Stimulated activated CD4-positive, alpha-beta T cell treated with anti-CD3 and anti-CD28 coated beads, TNF-alpha, amount 100 ng/mL, for 4 hours (primary cell): Measurements from ENCODE around the gene ANO8.
A peak's percentile ranks its signal among the peaks of the same experiment; 100 is the strongest.
"Not testable (repeated sequence)": the region's sequence is repeated elsewhere in the genome, so short reads cannot be mapped to it uniquely, and the experiment has no call there.

Source experiments
- DNase-seq, 3 experiments: peaks; one replicate each; pipeline ENCODE4 v3.0.0-alpha.2; 2020; ENCODE audit warnings: low read depth in 3 of 3

ANO8 gene

DNA sequence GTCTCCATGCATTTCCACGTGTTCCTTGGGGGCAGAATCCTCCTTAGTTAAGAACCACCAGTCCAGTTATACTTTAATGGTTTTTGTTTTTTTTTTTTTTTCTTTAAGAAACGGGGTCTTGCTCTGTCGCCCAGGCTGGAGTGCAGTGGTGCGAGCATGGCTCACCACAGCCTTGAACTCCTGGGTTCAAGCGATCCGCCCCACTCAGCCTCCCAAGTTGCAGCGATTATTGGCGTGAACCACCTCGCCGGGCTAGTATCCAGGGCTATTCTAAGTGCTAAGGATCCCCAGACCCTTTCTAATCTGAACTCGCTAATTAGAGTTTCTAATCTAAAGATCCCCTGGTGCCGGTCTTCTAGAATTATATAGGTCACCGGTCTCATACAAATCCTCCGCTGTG, 41.0 kb downstream of the ANO8 start:
- no peak for DNase-seq

DNA sequence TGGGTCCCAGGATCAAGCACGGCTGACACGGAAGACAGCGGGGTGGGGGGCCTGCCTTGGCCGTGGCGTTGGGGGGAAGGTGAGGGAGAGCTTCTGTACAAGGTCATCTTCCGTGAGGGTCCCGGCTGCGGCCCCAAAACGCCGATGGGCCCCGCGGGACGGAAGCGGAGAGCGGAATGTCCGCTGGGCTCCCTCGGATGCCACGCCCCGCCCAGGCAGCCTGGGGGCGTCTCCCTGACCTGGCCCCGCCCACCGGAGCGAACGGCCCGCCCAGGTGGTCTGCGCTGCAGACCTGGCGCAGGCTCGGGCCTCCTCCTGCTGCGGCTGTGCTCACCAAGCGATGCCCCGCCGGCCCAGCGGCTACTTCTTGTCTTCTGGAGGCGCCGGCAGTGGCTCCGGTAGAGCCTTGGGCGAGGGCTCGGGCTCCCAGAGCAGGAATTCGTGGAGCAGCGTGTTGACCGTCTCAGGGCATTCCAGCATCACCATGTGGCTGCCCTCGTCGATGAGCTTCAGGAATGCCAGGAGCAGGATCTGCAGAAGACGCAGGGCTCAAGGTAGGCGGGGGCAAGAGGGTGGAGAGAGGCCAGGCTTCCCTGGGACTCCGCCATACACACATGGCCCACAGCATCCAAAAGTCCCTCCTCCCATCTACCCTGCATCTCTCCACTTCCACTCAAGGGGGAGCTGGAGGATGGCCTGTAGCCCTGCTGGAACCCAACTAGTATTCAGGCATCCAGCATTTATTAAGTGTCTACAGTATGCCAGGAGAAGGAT, 42.2 kb downstream of the ANO8 start:
- DNase-seq: peak; percentile 55 to 68 (median 59)

DNA sequence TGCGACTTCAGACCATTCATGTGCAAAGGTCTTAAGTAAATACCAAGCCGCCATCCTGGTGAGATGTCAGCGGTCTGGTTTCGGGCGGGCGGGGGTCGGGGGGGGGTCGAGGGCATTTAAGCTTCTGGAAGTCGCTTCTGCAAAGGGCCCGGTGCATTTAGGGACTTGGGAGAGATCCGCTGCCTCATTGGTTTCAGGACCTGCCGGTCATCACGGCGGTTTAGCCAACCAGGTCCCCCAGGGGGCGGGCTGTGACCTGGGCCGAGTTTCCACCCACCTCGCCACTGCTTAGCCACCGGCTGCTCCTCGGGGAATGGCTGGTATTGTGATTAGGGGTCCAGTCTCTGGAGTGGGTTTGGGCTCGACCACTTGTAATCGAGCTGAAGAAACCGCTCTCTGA, 45.2 kb downstream of the ANO8 start:
- DNase-seq: peak in 1 of 3 experiments; percentile 30

DNA sequence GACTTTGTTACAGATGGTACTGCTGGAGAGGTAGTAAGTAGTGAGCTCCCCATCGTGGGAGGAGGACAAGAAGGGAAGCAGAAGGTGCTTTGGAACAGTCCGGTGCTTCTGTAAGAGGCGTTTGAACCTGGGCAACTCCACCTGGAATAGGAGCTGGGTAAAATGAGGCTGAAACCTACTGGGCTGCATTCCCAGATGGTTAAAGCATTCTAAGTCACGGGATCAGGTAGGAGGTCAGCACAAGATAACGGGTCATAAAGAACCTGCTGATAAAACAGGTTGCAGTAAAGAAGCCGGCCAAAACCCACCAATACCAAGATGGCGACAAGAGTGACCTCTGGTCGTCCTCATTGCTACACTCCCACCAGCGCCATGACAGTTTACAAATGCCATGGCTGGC, 47.9 kb downstream of the ANO8 start:
- DNase-seq: no peak

DNA sequence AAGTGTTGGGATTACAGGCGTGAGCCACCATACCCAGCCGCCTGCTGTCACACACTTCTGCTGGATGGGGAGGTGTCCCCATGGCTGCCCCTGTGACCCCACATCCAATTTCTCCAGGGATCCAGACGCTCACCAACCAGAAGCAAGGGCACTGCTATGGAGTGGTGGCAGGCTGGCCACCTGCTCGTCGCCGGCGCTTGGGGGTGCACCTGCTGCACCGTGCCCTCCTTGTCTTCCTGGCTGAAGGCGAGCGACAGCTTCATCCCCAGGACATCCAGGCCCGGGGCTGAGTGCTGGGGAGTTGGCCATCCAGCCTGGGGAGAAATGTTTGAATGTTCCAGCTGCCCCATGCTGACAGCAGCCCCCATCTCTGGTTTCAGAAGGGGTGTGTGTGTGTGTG, 48.4 kb downstream of the ANO8 start:
- no peak for DNase-seq

DNA sequence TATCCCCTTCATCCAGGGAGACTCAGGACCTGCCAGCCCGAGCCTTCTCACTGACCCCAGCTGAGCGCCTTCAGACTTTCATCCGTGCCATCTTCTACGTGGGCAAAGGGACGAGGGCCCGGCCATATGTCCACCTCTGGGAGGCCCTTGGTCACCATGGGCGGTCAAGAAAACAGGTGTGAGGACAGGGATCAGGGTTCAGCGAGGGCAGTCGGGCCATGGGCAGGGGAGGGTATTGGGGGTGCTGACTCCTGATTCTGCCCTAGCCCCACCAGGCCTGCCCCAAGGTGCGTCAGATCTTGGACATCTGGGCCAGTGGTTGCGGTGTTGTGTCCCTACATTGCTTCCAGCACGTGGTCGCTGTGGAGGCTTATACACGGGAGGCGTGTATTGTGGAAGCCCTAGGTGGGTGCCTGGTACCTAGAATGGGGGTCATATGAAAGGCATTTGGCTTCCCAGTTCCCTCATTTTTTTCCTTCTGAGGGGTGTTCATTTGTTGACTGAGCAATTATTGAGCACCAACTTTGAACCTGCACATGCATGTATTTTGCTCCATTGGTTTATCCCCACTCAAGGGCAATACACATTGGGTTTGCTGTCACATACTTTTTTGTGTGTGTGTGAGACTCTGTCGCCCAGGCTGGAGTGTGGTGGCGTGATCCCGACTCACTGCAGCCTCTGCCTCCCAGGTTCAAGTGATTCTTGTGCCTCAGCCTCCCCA, 49.1 kb downstream of the ANO8 start:
- DNase-seq: no peak

DNA sequence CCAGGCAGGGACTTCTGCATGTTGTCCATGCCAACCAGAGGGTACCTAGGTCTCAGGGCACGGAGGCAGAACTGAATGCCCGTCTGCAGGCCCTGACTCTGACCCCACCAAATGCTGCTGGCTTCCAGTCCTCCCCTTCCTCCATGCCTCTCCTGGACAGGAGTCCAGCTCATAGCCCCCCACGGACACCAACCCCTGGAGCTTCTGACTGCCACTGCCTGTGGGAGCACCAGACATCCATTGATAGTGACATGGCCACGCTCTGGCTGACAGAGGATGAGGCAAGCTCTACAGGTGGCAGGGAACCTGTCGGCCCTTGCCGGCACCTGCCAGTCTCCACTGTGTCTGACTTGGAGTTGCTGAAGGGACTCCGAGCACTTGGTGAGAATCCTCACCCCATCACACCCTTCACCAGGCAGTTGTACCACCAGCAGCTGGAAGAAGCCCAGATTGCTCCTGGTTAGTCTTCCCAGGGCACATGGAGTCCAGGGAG, 51.1 kb downstream of the ANO8 start:
- no peak for DNase-seq

DNA sequence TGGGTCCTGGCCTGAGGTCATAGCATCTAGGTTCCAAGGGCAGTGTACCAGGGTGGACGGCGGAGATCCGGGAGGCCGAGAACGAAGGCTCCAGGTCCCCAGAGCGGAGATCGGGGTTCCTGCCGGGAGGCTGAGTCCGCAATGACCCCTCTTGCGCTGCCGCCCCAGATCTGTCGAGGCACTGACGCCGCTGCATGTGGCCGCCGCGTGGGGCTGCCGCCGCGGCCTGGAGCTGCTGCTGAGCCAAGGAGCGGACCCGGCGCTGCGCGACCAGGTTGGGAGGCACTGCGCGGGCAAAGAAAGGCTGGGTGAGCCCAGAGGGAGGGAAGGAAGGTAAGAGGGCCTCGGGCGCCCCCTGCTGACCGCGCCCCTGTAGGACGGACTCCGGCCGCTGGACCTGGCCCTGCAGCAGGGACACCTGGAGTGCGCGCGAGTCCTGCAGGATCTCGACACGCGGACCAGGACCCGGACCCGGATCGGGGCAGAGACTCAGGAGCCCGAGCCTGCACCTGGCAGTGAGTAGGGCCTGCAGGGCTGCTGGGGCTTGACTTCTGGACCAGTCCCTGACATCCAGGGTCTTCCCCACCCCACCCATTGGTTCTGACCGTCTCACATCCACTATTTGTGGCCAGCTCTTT, 52.0 kb downstream of the ANO8 start:
- DNase-seq: peak; percentile 58 to 64 (median 63)

DNA sequence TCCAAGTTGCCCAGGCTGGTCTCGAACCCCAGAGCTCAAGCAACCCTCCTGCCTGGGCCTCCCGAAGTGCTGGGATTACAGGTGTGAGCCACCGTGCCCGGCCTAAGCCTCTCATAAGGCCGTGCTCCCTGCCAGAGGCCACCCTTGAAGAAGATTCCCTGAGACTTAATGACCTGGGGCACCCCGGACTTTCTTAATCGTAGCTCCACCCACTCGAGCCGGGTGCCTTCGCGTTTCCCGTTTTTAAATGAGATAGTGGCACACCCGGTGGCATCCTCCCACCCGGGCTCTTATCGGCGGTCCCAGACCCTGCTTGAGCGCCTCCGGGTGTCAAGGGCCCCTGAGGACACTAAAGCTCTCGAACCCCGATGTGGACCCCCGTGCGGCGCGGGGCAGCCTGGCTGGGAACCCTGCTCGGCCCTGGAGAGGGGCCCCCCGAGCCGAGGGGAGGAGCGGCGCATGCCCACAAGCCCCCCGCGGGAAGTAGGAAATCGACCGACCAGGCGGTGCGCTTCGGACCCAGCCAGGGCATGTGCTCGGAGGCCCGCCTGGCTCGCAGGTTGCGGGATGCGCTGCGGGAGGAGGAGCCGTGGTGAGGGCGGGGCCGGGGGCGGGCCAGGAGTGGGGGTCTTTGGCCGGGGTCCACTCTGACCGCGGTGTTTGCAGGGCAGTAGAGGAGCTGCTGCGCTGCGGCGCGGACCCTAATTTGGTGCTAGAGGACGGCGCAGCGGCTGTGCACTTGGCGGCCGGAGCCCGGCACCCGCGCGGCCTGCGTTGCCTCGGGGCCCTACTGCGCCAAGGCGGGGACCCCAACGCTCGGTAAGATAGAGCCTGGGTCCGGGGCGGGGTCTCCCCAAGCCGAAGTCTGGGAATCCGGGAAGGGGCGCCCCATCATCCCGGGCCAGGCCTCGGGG, 53.0 kb downstream of the ANO8 start, which contains the start of gene ANKLE1:
Gene ANKLE1, plus strand, starts transcription at position 511 of the 914 bp plus-strand sequence. Its CDS starts 20 bp downstream, at position 531.
- DNase-seq: peak in 1 of 3 experiments; percentile 29

DNA sequence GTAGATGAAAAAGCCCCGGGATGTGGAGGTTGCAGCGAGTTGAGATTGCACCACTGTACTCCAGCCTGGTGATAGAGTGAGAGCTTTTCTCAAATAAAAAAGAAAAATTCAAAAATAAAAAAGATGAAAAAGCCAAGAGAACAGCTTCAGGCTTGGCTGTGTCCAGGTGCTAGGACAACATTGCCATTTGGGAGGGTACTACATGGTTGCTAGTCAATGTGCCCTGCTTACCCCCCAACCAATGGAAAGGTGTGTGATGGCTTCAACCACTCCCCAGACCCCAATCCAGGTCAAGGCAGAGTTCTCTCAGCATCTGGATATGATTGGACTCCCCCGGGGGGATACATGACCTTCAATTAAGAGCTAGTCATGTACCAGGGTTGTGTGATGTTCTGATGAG, 55.2 kb downstream of the ANO8 start:
- DNase-seq: no peak

DNA sequence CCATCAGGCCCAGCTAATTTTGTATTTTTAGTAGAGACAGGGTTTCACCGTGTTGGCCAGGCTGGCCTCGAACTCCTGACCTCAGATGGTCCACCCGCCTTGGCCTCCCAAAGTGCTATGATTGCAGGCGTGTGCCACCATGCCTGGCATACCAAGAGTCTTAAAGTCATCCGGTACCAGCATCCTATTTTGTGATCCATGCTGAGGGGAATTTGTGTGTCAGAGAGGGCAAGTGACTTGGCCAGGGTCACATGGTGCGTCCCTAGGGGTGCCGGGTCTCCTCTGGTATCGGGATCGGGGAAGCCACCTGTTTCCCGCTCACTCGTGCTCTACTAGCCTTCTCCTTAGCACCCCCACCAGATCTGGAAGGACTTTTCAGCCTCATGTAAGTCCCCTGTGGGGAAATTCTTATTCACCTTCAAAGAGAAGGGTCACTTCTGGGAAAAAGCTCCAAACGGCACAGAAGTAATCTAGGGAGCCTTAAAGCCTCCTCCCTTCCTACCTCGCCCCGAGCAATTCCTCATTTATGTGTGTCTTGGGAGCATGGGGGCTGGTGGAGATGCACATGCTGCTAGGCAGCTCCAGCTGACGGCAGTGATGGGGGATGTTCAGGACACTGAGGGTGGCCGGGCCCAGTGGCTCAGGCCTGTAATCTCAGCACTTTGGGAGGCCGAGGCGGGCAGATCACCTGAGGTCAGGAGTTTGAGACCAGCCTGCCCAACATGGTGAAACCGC, 59.0 kb downstream of the ANO8 start:
- no peak for DNase-seq

DNA sequence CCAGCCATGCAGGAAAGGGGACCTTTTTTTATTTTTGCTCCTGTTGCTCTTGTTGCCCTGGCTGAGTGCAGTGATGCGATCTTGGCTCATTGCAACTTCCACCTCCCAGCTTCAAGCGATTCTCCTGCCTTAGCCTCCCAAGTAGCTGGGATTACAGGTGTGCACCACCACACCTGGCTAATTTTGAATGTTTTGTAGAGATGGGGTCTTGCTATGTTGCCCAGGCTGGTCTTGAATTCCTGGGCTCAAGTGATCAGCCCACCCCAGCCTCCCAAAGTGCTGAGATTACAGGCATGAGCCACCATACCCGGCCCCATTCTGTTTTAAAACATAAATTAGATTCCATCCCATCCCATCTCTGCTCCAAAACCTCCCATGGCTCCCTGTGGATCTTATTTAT, 59.8 kb downstream of the ANO8 start:
- not testable (repeated sequence) for DNase-seq
